BJ (cell line): ENCODE data around the gene KCTD10. TPM values are rescaled to one million over a fixed set of nuclear protein-coding genes. Genes with fewer than 3 reads are reported as not detected.
A peak's percentile ranks its signal among the peaks of the same experiment; 100 is the strongest.
"Not testable (repeated sequence)": the region's sequence is repeated elsewhere in the genome, so short reads cannot be mapped to it uniquely, and the experiment has no call there.

ENCODE experiments used
- CTCF ChIA-PET: fragments of 350-600 bp; formaldehyde crosslinking; extraction: SDS; loops from one replicate; lab custom pipeline; 2021; ENCODE audit warnings: antibody characterized with exemption, inconsistent platforms; lab: Yijun Ruan, JAX
- POLR2A ChIA-PET: fragments of 300-600 bp; sonication (Branson Sonifier 250); formaldehyde crosslinking; extraction: SDS; loops from one replicate; lab custom pipeline; 2021; ENCODE audit warnings: antibody characterized with exemption; lab: Charles Lee
- DNase-seq: peaks from one replicate; pipeline ENCODE4 v3.0.0-alpha.2; 2011; ENCODE audit warnings: low read depth
- H3K27me3 ChIP-seq: 2 replicates; pipeline ENCODE4 v1.6.0; 2011; ENCODE audit warnings: low read length; ENCODE audit not compliant: control insufficient read depth, insufficient read depth
- H3K36me3 ChIP-seq: 2 replicates; pipeline ENCODE4 v1.5.1; 2011; ENCODE audit warnings: low read length; ENCODE audit not compliant: control insufficient read depth, insufficient read depth
- H3K4me3 ChIP-seq: 2 replicates; pipeline ENCODE4 v1.5.1; 2011; ENCODE audit warnings: low read depth, mild to moderate bottlenecking, control low read depth, low read length
- CTCF ChIP-seq: IDR thresholded peaks from 2 replicates; pipeline ENCODE4 v1.5.1; 2011; ENCODE audit warnings: low read depth, mild to moderate bottlenecking, control low read depth, inconsistent platforms, low read length, moderate library complexity; ENCODE audit not compliant: insufficient read depth
- polyA plus RNA-seq: library from polyadenylated mRNA; depleted of rRNA; stranded (reverse); fragments of >200 nt; gene quantifications from 2 replicates; pipeline ENCODE4 v1.2.3, GENCODE V29; 2011

Gene KCTD10
- polyA plus RNA-seq, 1 experiment: 172 TPM

- no peak for DNase-seq
- POLR2A ChIA-PET: interaction anchor here (0.7 kb wide), 1 partner anchor 33 kb away, joined by 3 read pairs; no protein-coding TSS in a partner anchor
- Histone ChIP-seq H3K4me3 (no peak overlapping the region), H3K27me3 (0 out of 2 replicates have a peak, but pooled peaks cover 4% of the 10 kb centered on the region), H3K36me3 (no peaks in the 10 kb centered on the region)
- no peak for TF ChIP-seq CTCF
- CTCF ChIA-PET: interaction anchor here (0.6 to 1.6 kb wide), 7 partner anchors 10 to 120 kb away, joined by 3 to 6 read pairs (median 3); no protein-coding TSS in a partner anchor
These were observed 46.9 kb downstream of the KCTD10 start for GRCh38 chr12:109430244-109430643.

GRCh38 chr12:109428804-109429203, 48.3 kb downstream of the KCTD10 start:
- POLR2A ChIA-PET, H3K36me3 ChIP-seq, H3K4me3 ChIP-seq, H3K27me3 ChIP-seq, DNase-seq: not testable (repeated sequence)
- CTCF ChIA-PET: interaction anchor here (0.7 to 2.8 kb wide), 18 partner anchors 9 to 116 kb away, joined by 3 to 15 read pairs (median 4); partner anchors contain the start of genes KCTD10 and UBE3B

- CTCF ChIA-PET: interaction anchor here (0.6 to 2.8 kb wide), 31 partner anchors 8 to 348 kb away, joined by 3 to 15 read pairs (median 4); partner anchors contain the start of genes KCTD10, MMAB, MVK and UBE3B
- no peaks in the 10 kb centered on the region for H3K36me3 ChIP-seq
- 0 out of 2 replicates have a peak, but pooled peaks cover 4% of the 10 kb centered on the region for H3K27me3 ChIP-seq
- no peak overlapping the region for H3K4me3 ChIP-seq
- POLR2A ChIA-PET: no interaction called here
- peak; percentile 99 for TF ChIP-seq CTCF
- DNase-seq: peak; percentile 27
These were observed 49.0 kb downstream of the KCTD10 start for GRCh38 chr12:109428037-109428629.

- no peak for DNase-seq
These were observed 53.7 kb downstream of the KCTD10 start for GRCh38 chr12:109423392-109423791.

GRCh38 chr12:109422251-109422650, 54.8 kb downstream of the KCTD10 start:
- no peaks in the 10 kb centered on the region for H3K36me3 ChIP-seq
- ChIA-PET POLR2A (no interaction called here), CTCF (interaction anchor here (1.4 to 2.8 kb wide), 2 partner anchors 11 to 29 kb away, joined by 5 to 12 read pairs; no protein-coding TSS in a partner anchor)
- no peak for DNase-seq
- H3K27me3 ChIP-seq: 0 out of 2 replicates have a peak, but pooled peaks cover 4% of the 10 kb centered on the region
- H3K4me3 ChIP-seq: no peak overlapping the region
- TF ChIP-seq CTCF: no peak

More at GRCh38 chr12:109423392-109423791, 53.7 kb downstream of the KCTD10 start:
- H3K27me3 ChIP-seq: 0 out of 2 replicates have a peak, but pooled peaks cover 4% of the 10 kb centered on the region
- TF ChIP-seq CTCF: no peak
- CTCF ChIA-PET: interaction anchor here (2.8 kb wide), 1 partner anchor 30 kb away, joined by 12 read pairs; no protein-coding TSS in a partner anchor
- no peaks in the 10 kb centered on the region for H3K36me3 ChIP-seq
- POLR2A ChIA-PET: no interaction called here
- no peak overlapping the region for H3K4me3 ChIP-seq
